Activated gamma-delta T cell treated with anti-CD3 and anti-CD28 coated beads, Interleukin-2, amount 50 U/mL, for 16 hours (primary cell): ENCODE measurements around the gene ELL.
"Not testable (repeated sequence)": the region's sequence is repeated elsewhere in the genome, so short reads cannot be mapped to it uniquely, and the experiment has no call there.

Experiments used
- DNase-seq: peaks from one replicate; pipeline ENCODE4 v3.0.0-alpha.2; 2020; ENCODE audit warnings: low read depth

The ELL gene

GRCh38 chr19:18422530-18423191 is 99.2 kb downstream of the ELL start:
- no peak for DNase-seq

- no peak for DNase-seq
These were observed 100.4 kb downstream of the ELL start for GRCh38 chr19:18421371-18421959.

DNA sequence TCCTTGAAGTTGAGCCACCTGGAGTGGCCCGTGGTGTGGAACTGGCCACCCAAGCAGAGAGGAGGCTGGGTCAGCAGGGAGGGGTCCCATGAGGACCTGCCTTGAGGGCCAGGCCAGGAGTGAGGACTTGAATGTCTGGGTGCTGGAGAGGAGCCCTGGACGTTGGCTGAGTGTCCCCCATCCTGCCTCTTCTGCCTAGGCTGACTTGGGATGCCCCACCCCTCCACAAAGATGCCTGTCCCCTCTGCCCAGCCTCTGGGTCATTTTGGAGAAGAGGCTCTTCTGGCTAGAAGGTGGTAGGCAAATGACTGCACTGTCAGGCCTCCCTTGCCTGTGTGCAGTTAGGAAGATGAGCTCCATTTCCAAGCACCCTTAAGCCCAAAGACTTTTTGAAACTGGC is 100.9 kb downstream of the ELL start:
- DNase-seq, result no peak

- DNase-seq, result no peak
These were observed 102.0 kb downstream of the ELL start for GRCh38 chr19:18419699-18420460.

DNA sequence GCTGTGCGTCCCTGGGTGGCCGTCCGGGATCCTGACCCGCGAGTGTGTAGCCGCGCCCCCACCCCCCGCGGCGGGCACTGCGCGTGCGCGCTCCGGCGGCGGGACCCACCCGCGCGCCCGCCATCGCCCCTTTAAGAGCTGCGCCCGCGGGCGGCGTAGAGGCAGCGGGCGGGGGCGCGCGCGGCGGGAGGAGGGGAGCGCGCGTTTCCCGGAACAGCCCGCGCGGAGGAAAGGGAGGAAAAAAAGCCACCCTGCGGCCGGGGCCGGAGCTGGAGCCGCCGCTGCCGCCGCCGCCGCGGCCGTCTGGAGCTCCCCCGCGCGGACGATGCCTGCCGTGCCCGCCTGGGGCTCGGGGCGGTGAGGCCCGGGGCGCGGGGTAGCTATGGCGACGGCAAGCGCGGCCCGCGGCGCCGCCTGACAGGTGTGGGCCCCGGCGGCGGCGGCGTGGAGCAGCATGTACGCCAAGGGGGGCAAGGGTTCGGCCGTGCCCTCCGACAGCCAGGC is 102.6 kb downstream of the ELL start, which contains the start of gene SSBP4:
TSS of gene SSBP4 (plus strand) at position 204 of the 504 bp plus-strand sequence. CDS start at position 455, 251 bp downstream.
- DNase-seq, result peak; percentile 55

DNA sequence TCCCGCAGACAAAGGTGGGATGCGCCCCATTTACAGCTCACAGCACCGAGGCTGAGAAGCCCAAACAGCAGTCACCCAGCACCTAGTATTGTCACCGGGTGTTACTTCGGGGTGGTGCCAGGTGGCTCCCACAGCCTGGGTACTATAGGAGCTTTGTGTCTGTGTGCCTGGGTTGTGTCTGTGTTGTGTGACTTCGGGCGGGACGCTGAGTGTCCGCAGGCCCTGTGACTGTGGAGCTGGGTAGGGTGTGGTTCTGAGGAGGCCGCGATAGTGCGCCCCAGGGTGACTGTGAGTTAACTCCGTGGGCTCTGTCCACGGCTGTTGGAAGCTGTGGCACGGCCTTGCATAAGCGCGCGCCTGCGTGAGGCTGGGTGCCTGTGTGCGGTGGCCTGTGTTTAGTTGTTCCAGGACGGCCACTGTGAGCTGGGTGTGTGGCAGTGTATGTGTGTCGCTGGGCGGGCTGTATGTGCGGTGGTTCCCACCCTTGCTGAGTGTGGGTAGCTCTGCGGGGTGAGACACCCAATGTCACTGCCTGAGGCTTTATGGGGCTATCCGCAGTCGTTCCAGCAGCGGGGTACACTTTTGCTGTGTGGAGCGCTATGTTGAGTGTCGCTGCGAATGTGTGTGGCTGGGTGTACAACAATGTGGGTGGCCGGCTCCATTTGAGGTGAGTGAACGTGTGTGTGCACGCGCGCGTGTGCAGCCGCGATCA is 103.2 kb downstream of the ELL start:
- DNase-seq, result no peak

DNA sequence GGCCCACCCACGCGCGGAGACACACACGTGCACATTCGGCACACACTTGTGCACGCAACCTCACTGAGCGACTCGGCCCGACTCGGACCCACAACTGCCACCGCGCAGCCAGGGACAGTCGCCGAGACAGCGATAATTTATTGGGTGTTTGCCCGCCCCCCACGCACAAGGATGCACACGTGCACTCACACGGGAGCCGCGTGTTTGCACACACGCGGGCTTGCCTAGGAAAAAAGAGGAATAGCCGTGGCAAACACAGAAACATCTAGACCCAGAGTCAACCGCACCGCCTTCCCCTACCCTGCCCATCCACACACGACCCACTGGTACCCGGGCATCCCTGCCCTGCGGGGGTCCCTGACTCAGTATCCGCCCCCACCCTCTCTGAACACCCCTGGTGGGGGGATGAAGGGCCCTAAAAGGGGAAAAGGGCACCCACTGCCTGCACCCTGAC is 103.8 kb downstream of the ELL start:
- DNase-seq, result no peak

DNA sequence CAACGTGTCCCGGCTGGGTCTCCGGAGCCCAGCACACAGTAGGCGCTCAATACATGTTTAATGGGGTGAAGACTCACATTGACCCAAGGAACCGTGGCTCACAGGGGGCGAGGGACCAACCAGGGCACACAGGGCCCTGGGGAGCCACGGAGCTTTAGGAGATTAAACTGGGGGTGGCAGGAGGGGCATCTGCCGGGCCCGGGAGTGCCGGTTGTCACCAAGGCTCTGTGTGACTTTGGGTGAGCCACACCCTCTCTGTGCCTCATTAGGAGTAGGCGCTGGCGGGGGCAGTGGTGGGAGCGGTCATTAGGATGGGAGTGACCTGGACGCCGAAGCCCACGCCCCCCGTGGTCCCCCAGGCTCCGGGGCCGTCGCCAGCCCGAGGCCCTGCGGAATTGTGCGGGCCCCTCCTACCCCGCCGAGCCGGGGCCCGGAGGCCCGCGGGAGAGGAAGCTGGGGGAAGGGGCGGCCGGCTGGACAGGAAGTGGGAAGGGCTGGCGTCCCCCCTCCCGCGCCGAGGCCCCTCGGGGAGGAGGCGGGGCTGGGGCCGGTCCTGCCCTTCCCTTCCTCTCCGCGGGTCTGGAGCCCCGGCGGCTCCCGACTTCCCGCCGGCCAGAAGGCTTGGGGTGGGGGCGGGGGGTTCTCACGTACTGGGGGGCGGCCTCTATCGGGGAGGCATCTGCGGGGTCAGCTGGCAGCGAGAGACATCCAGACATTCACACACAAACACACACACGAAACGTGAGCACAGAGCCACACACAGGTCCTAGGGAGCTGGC is 104.4 kb downstream of the ELL start:
- no peak for DNase-seq

DNA sequence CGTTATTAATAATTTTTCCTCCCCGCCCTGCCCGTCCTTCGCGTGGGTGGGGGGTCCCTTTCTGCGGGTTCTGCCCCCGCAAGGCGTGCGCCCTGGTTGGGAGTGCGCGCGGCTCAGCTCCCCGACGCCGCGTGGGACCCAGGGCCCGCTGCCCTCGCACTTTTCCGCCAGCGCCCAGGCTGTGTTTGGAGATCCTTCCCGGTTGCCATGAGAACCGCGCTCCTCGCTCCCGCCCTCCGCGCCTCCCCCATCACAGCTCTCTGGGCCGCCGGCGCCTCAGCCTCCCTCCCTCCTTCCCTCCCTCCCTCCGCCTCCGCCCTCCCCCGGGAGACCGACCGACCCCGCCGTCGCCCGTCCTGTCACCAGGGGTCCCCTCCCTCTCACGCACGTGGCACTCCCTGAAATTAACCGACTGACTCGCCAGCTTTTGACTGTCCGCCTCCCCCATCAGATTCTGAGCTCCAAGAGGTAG is 105.1 kb downstream of the ELL start:
- DNase-seq, result peak; percentile 45

GRCh38 chr19:18415178-18415867 is 106.5 kb downstream of the ELL start:
- DNase-seq, result no peak

GRCh38 chr19:18414504-18415177 is 107.2 kb downstream of the ELL start:
- DNase-seq, result no peak

DNA sequence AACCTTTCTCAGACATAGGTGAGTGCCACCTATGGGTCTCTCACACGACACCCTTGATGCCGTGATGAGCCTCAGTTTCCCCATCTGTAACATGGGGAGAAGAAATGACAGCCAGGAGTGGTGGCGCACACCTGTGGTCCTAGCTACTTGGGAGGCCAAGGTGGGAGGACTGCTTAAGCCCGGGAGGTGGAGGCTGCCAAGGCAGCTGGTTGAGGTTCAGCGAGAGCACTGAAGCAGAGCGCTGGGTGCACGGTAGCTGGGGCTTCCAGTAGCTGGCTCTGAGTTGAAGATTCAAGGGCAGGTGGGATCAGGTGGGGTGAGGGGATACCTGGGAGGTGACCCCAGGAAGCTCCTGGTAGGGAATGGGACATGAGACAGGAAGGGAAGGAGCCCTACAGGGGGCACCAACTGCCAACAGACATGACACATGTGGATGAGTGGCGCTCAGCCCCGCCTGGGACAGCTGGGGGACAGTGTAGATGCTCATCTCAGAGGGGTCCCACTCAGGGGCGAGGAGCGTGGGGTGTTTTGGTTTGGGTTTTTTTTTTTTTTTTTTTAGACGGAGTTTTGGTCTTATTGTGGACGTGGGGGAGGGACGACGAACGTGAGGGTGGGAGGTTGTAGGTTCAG is 109.1 kb downstream of the ELL start:
- DNase-seq, result no peak

- no peak for DNase-seq
These were observed 113.8 kb downstream of the ELL start for GRCh38 chr19:18408053-18408476.

- no peak for DNase-seq
These were observed 115.1 kb downstream of the ELL start for GRCh38 chr19:18406749-18407148.

GRCh38 chr19:18405754-18406153 is 116.1 kb downstream of the ELL start:
- not testable (repeated sequence) for DNase-seq

- DNase-seq, result not testable (repeated sequence)
These were observed 119.2 kb downstream of the ELL start for GRCh38 chr19:18402455-18403248.

DNA sequence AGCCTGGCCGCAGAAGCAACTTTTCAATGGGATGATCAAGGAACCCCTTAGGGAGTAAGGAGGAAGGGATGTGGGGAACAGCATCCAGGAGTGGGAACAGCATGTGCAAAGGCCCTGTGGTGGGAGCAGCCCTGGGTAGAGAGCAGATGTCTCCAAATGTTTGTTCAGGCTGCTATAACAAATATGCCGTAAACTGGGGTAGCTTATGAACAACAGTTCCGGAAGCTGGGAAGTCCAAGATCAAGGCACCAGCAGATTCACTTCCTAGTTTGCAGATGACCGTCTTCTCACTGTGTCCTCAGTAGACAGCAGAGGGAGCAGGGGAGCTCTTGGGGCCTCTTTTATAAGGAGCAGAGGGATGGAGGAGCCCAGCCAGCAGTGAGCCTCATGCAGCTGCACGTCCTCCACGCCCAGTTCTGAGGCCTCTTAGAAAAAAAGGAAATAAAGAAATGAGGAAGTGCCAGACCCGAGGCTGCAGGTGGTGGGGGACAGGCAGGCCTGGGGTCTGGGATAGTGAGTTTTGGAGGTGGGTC is 120.2 kb downstream of the ELL start:
- DNase-seq, result no peak

- DNase-seq, result no peak
These were observed 122.9 kb downstream of the ELL start for GRCh38 chr19:18399008-18399407.
